Measurements from ENCODE around the gene CBLB.
"Not testable (repeated sequence)": the region's sequence is repeated elsewhere in the genome, so short reads cannot be mapped to it uniquely, and the experiment has no call there.

Gene CBLB

DNA sequence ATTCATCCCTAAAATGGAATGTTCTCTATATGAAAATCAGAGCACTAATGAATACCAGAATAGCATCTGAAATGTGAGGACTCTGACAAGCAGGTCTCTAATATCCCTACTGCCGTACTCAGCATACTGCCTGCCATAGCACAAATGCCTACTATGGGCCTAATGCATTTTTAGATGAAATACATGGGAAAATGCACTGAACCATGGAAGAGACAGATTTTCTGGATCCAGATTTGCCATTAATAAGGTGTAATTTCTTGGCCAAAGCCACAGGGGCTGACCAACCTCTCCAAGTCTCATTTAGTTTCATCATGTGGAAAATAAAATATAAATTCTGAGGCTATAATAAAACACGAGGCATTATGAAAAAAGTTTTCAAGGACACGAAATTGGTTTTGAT is 123.8 kb downstream of the CBLB start:
- FAIRE-seq: no peak

DNA sequence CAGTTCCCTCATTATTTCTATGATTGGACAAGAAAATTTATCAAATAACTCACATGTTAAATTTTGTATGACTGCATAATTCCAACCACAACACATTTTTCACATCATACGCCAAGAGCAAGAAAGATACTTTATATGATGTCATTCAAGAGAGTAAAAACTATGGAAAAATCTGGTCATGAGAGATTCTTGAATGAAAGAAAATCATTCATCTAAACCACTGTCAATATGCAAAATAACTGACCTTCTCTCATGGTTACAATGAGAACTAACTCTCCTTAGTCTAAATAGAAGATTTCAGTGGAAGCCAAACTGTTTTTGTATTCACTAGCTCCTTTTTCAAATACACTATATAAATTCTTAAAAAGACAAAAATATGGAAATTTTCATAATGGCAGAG is 124.6 kb downstream of the CBLB start:
- no peak for FAIRE-seq

DNA sequence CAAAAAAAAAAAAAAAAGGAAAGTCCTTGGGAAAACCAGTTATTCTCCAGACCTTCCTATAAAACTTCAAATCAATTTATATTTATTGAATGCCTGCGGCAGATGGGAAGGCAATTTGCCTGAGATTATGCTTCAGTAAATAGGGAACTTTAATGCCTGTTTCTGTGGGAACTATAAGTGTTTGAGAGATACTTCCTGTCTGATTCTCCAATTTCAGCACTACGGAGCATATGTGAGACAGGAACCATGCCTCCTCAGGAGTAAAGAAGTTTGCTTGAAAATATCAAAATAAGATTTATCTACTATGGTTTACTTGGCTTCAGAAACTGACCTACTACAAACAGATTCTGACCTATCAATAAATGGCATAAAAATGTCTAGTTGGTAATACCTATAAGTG is 135.5 kb downstream of the CBLB start:
- FAIRE-seq: no peak

DNA sequence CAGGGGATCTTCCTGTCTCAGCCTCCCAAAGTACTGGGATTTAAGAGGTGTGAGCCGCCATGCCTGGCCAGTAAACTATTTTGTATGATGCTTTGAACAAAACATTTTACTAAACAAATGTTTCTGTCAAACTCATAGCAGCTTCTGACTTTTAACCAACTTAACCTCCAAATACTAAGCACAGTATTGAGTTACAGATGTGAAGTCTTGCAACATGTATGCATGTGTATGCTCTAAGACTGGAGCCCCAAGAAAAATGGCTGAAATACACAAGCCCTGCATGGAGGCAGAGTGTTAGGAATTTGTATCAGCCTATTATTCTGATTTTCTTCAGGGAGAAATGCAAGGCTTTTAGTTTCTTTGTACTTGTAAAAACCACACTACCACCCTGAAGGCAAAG is 137.1 kb downstream of the CBLB start:
- FAIRE-seq: no peak

DNA sequence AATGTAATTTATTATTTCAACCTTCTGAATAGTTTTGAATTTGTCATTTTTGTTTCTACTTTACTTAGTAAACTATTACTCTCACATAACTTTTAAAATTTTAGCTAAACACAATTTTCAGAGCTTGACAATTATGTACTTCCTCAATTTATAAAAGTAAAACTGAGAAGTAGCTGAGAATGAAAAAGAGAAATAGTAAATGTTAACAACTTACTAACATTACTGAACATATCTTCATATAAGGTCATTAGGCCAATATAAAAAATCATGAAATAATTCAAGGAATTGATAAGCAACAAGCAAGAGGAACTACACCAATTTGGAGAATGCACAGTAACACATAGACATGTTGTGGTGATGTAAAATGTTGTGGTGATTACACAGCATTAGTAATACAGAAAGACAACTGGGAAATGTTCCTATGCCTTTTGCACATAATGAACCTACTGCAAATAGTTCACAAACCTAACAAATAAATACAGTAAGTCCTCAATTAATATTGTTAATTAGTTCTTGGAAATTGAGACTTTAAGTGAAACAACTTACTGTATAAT is 137.9 kb downstream of the CBLB start:
- FAIRE-seq: peak; percentile 48

DNA sequence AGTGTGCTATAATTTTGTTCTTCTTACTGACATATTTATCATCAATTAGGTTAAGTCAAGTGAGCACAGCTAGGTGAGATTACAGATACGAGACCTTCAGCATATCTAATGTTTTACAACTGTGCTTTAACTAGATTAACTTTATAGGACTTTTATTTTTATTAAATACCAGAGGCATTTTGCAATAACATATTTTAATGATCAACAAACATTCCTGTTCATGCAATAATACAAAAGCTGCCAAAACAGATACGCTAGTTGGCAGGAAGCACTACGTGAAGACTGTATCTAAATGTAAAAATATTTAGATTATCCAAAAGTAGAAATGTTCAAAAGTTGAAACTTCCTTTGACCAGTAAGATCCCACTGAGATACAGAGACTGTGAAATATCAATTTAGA is 139.1 kb downstream of the CBLB start:
- FAIRE-seq: no peak

DNA sequence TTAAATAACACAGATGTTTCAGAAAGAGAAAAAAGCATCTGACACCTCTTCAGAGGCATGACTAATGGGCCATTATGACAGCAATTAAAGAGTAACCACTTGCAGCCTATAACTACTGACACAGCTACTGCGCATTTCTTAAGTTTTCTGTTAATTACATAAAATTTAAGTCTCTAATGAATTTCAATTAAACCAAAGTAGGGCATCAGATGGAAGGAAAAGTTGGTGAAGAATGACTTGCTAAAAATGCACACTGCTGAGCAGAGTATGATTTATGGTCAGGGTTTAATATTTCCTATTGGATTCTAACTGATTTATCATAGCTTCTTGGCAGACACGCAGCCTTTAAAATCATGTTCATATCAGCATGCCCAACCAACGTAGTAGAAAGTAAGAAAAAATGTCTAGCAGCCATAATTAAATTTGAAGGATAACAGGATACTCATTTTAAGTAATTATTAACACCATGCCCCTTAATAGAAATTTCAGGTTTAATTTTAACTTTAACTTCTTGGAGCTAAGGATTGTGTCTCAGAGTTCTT is 140.0 kb downstream of the CBLB start:
- no peak for FAIRE-seq

DNA sequence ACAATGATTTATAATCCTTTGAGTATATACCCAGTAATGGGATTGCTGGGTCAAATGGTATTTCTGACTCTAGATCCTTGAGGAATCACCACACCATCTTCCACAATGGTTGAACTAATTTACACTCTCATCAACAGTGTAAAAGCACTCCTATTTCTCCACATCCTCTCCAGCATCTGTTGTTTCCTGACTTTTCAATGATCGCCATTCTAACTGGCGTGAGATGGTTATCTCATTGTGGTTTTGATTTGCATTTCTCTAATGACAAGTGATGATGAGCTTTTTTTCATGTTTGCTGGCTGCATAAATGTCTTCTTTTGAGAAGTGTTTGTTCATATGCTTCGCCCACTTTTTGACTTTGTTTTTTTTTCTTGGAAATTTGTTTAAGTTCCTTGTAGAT is 141.8 kb downstream of the CBLB start:
- FAIRE-seq: not testable (repeated sequence)

DNA sequence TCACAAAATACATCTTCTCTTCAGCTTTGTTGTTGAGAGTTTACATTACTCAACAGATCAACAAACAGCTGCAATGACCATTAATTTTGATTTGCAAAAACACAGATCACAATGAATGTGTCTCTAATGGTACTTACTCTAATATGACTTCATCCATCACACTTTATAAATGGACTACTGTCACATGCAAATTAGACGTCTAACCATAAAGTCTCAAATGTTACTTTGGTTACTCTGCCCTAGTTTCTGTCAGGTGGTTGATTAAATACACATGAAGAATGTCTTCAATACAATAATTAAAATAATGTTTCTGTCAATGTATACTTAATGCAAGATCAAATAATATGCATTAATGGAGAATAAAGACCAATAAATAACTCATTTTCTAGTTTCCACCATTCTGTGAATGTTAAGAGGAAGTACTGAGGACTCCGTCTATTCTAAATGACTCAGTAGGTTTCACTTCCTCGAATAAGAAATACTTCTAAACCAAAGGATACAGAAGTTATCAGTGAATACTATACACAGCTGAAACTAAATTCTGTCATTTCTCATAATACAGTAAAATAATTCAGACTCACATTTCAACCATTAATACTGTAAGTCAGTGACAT is 145.8 kb downstream of the CBLB start:
- FAIRE-seq: no peak

DNA sequence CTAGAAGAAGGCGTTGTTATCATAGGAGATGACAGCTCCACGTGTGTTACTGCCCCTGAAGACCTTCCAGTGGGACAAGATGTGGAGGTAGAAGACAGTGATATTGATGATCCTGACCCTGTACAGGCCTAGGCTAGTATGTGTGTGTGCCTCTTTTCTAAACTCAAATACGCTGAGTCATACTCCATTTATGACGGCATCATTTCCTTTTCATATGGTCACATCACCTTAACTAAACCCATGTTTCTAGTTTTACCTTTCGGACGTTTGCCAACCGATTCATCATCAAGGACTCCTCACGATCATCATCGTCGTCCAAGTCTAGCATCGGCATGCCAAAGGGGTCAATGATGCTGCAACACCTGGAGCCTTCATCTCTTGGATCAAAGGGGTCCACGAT is 149.0 kb downstream of the CBLB start:
- FAIRE-seq: no peak

DNA sequence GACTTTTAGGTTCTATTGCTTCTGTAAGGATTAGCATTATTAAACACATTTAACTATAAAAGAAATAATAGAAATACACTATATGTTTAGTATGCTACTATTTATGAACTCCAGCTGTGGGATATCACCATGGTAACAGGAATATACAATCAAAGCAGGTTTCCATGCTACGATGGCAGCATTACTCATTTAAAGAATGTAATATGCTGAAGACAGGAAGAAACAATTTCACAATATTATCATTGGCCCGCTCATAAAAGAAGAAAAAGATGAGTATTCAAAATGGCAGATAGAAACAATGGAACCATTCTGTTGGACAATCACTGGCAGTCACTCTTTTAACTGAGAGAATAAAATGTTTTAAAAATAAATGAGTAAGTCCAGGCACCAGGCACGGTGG is 153.4 kb downstream of the CBLB start:
- FAIRE-seq: no peak

DNA sequence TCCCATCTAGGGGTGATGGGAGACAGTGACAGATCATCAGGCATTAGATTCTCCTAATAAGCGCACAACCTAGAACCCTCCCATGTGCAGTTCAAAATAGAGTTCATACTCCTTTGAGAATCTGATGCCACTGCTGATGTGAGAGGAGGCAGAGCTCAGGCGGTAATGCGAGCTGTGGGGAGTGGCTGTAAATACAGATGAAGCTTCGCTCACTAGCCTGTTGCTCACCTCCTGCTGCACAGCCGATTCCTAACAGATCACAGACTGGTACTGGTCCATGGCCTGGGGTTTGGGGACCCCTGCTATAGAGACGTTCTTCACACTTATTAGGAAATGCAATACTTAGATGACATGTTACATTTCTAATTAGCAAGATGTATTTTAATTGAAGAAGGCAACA is 154.4 kb downstream of the CBLB start:
- no peak for FAIRE-seq

DNA sequence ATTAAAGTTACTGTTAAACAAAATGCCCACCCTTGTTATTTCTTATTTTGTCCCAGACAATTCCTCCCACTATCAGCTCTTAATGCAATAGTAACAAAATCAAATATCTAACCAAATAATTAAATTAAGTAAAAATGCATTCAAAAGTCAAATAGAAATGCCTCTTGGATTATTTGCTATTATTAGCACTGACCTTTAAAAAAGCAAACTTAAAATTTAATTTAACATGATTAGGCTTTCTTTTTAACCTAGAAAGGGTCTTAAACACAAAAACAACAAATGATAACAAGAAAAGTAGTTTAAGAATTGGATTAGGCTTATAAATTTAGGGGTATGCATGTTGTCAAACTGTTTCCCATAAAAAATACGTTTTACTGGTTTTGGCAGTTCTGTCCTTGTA is 159.8 kb downstream of the CBLB start:
- peak; percentile 6 for FAIRE-seq

DNA sequence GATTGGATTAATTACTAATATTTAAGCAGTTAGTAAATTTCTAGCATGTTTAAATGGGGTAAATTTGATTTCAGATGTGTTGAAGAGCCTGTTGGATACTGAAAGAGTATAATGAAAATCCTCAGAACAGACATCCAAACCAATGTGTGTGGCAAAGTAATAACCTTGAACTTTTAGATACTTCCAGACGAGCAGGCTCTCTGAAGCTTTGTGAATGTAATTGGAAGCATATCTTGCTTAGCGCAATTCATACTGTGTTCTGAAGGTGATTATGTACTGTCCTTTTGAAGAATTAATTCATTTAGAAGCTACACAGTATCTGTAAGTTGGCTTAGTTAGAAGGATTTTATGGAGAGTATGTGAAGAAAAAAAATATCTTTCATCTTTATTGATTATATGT is 161.8 kb downstream of the CBLB start:
- no peak for FAIRE-seq

DNA sequence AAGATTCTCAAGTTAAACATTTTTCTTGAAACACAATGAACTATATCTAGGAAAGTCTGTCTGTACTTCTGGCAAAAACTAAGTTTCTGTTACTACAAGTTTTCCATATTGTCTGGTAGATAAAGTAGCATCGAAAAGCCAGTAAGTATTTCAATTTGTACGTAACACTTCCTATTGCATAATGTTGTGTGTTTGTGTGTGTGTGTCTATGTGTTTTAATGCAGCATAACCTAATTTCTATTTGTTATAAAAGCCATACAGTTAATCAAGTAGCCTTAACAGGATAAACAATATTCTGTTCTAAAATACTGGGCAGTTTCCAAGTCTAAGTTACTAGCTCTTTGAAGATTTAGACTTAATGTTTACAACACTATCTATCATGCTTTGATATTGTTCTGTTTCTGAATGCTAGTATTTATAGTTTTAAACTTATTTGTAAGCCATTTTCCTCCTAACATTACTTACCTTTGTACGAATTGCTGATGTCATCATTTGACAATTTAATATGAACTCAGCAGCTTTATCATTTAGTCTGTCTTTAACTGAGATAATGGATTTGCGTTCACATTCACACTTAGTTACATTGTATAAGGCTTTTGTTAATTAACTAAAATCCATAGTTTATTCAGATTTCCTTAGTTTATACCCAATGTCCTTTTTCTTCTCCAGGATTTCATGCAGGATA is 163.9 kb downstream of the CBLB start:
- FAIRE-seq: no peak

DNA sequence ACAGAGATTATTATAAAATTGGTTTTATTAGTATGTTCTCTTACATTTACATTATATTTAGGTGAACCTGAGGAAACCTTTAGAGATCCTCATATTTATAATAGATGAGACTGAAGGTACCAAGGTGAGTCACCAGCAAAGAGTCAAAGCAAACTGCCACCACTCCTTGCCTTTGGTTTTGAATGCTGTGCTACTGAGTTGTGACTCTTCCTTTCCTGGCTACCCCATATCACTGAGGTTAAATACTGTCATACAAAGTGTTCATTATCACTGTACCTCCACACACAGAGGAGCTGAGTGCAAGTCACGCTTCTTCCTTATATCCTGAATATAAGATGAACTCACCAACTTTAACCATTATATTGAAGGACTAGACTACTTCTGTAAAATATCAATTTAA is 168.2 kb downstream of the CBLB start:
- no peak for FAIRE-seq

DNA sequence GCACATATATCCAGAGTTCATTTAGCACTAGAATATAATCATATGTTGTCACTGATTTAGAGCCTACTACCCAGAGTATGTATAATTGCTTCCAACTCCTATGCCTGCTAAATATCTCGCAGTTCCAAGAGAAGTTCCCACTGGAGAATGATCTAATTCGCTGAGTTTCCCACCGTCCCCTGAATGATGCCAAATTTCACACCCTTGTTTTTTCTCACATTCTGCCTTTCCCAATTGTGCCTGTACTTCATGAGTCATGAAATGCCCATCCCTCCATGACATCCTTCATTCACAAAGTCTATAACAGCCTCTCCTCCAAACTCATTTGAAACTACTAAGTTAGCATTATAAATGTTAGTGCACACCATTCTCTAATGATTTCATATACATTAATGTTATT is 177.2 kb downstream of the CBLB start:
- FAIRE-seq: no peak

DNA sequence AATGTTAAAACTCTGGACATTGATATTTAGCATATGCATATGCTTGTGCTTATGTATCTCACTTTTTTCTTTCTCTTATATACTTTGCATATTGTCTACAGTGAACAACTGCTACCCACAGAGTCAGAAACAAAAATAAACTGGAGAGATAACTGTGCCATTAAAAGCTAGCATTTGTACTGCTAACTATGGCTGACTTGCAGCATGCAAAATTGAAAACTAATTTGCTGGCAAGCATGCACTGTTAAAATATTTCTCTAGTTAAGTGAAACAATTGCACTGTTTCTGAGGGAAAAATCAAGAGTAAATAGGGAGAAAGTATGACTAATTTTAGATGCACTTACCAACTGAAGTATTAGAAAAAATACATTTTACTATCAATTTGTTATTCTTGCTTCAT is 177.8 kb downstream of the CBLB start:
- FAIRE-seq: no peak

DNA sequence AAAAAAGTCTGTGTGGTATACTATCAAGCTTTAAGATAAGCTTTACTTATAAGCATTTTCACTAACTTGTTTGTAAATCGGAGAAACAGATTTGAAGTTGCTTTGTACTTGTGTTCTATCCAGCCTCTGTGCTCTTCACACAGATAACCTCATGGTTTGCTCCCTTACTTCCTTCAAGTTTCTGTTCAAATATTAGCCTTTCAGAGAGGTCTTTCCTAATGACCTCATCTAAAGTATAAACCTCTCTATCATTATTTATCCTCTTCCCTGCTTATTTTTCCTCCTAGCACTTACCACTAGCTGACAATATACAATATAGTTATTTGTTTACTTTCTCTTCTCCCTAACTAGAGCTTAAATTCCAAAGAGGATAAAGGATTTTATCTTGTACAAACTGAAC is 180.0 kb downstream of the CBLB start:
- no peak for FAIRE-seq

DNA sequence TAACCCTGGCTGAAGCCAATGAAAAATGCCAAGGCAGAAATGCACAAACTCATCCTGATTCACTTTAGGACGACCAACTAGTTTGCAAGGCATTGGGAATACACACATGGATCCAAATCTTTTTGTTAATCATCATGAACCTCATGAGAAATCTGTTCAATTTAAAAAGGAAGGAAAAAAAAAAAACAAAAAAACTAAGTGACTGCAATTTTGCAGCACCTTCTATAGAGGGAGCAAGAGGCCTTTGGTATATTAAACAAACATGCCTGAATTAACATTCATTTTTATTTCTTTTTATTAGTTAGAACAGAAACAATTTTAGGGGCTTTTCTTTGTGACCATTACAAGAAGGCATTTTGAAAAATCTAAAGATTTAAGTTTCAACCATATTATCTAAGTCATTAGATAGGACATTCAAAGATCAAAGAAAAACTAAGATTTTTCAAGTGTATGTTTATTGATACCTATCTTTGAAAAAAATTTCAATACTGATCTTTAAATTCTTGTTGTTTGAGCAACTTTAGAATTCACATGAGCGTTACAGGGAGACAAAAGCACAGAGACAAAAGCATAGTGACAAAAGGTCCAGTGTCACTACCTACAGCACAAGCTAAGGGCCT is 182.4 kb downstream of the CBLB start:
- FAIRE-seq: peak; percentile 97

DNA sequence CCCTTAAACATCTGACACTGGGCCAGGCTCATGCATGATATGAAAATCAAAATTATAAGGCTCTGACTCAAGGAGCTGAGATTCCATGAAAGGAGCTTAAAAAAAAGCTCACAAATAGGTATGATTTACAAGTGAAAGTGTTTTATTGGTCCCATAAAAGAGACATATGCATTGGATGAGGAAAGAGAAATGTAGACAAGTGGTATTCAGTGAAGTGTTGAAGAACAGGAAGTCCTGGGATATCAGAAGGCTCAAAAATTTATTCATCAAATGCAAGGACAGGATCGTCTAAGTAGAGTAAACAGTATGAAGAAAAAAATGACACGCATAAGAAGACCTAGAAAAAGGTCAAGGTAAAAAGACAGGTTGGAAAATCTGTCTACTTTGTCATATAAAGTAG is 188.9 kb downstream of the CBLB start:
- no peak for FAIRE-seq

DNA sequence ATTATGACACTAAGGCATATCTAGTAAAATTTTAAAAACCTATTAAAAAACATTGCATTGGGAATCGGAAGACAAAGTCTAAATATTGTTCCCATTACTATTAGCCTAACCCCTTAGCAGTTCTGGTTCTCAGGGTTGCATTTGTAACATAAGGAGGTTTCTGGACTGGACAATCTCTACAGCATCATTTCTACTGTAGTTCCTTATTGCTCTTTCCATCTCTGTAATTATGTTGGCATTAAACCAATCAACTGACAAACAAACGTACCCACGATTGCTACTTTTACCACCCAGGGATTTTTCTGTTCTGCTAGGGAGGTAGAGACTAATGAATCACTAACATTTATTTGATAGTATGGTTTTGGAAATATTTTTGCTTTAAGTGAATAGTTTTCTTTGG is 190.8 kb downstream of the CBLB start:
- FAIRE-seq: no peak

DNA sequence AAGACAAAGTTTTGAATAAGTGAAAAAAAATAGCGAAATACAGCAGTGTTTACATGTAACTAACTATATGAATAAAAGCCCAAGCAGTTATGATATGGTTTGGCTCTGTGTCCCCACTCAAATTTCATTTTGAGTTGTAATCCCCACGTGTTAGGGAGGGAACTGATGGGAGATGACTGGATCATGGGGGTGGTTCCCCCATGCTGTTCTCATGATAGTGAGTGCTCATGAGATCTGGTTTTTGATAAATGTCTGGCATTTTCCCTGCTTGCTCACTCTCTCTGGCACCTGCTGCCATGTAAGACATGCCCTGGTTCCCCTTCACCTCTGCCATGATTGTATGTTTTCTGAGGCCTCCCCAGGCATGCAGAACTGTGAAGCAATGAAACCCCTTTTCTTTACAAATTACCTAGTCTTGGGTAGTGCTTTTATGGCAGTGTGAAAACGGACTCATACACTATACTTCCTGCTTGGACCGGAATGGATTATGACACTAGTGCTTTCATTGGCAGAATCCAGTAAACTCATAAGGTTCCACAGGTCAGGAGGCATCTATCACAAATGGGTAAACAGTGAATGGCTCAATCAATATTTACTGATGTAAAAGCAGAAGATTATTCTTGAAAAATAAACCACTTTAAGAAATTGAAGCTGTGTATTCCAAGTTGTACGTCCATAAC is 192.1 kb downstream of the CBLB start:
- FAIRE-seq: no peak
